SJSA1 (cell line): Measurements from ENCODE around the gene HSPA14. TPM values are rescaled to one million over a fixed set of nuclear protein-coding genes. Genes with fewer than 3 reads are reported as not detected.
"Not testable (repeated sequence)": the region's sequence is repeated elsewhere in the genome, so short reads cannot be mapped to it uniquely, and the experiment has no call there.

Experiments used
- DNase-seq, 2 experiments: peaks; one replicate each; pipeline ENCODE4 v3.0.0-alpha.2; 2015 to 2020; ENCODE audit warnings: low spot score in 2 of 2, low read depth in 1 of 2
- H3K27ac ChIP-seq: fragments of 250-450 bp; sonication (Bioruptor Pico); 2 replicates; pipeline ENCODE4 v1.5.1; 2020; ENCODE audit warnings: mild to moderate bottlenecking, moderate library complexity
- H3K27me3 ChIP-seq: fragments of 250-450 bp; sonication (Bioruptor Pico); replicated peaks from 2 replicates; pipeline ENCODE4 v1.5.1; 2020; ENCODE audit warnings: mild to moderate bottlenecking, moderate library complexity
- H3K36me3 ChIP-seq: fragments of 250-450 bp; sonication (Bioruptor Pico); 2 replicates; pipeline ENCODE4 v1.5.1; 2020; ENCODE audit warnings: mild to moderate bottlenecking
- H3K4me1 ChIP-seq: fragments of 250-450 bp; sonication (Bioruptor Pico); replicated peaks from 2 replicates; pipeline ENCODE4 v1.6.1; 2021; ENCODE audit warnings: mild to moderate bottlenecking
- H3K4me3 ChIP-seq: fragments of 250-450 bp; sonication (Bioruptor Pico); 2 replicates; pipeline ENCODE4 v1.5.1; 2020; ENCODE audit warnings: mild to moderate bottlenecking
- H3K9me3 ChIP-seq: fragments of 250-450 bp; sonication (Bioruptor Pico); replicated peaks from 2 replicates; pipeline ENCODE4 v1.5.1; 2020; ENCODE audit warnings: mild to moderate bottlenecking
- total RNA-seq: library from RNA; depleted of rRNA; stranded (reverse); fragments of >200 nt; shearing (Covaris generic); gene quantifications from 2 replicates; pipeline ENCODE4 v1.2.3, GENCODE V29; 2014

HSPA14 gene
- total RNA-seq, 1 experiment from 2014 or later: 36.5 TPM

GRCh38 chr10:14879928-14880193, 41.8 kb downstream of the HSPA14 start:
- Histone ChIP-seq H3K4me3 (peak overlapping the region; percentile 96), H3K27ac (no peak overlapping the region), H3K9me3 (no peaks in the 10 kb centered on the region), H3K27me3 (no peaks in the 10 kb centered on the region), H3K36me3 (peaks cover 27% of the 10 kb centered on the region), H3K4me1 (peaks cover 7% of the 10 kb centered on the region)
- peak in 1 of 2 experiments; percentile 7 for DNase-seq

GRCh38 chr10:14880229-14880628, 42.1 kb downstream of the HSPA14 start:
- H3K4me3 ChIP-seq: peak overlapping the region; percentile 96
- peaks cover 7% of the 10 kb centered on the region for H3K4me1 ChIP-seq
- no peaks in the 10 kb centered on the region for H3K27me3 ChIP-seq
- H3K27ac ChIP-seq: no peak overlapping the region
- H3K36me3 ChIP-seq: peaks cover 31% of the 10 kb centered on the region
- H3K9me3 ChIP-seq: no peaks in the 10 kb centered on the region
- DNase-seq: no peak

DNA sequence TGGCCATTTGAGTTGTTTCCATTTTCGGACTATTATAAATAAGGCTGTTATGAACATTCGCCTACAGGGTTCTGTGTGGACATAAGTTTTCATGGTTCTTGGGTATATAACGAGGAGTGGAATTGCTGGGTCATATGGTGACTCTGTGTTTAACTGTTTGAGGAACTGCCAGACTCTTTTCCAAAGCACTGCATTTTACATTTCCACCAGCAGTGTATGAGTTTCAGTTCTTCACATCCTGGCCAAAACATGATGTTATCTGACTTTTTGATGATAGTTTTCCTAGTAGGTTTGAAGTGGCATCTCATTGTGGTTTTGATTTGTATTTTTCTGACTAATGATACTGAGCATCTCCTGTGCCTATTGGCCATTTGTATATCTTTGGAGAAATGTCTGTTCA, 46.0 kb downstream of the HSPA14 start:
- H3K36me3 ChIP-seq: peaks cover 47% of the 10 kb centered on the region
- no peak for DNase-seq
- H3K27me3 ChIP-seq: no peaks in the 10 kb centered on the region
- no peaks in the 10 kb centered on the region for H3K9me3 ChIP-seq
- H3K27ac ChIP-seq: no peak overlapping the region
- H3K4me1 ChIP-seq: peaks cover 7% of the 10 kb centered on the region
- no peak overlapping the region for H3K4me3 ChIP-seq

DNA sequence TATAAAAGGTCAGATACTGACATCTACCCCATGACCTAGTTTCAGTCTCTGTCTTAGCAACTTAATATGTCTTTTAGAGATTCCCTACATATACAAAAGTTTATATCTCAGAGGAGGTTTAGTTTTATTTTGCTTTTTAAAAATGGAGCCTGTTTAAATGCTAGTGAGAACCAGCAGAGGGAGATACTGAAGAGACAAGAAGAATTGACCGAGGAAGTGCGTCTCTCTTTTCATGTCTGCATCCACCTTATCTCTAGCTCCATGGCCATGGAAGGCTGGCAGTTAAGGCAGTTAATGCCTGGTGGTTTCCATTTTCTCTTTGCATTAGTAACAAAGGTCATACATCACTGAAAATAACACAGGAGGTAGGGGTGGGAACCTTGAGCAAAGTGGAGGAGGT, 51.2 kb downstream of the HSPA14 start:
- H3K4me1 ChIP-seq: no peaks in the 10 kb centered on the region
- DNase-seq: no peak

GRCh38 chr10:14891151-14891550, 53.0 kb downstream of the HSPA14 start:
- H3K27ac ChIP-seq: no peak overlapping the region
- no peaks in the 10 kb centered on the region for H3K9me3 ChIP-seq
- no peak overlapping the region for H3K4me3 ChIP-seq
- no peaks in the 10 kb centered on the region for H3K27me3 ChIP-seq
- H3K36me3 ChIP-seq: peaks cover 22% of the 10 kb centered on the region
- no peak for DNase-seq
- H3K4me1 ChIP-seq: no peaks in the 10 kb centered on the region

More for the DNA sequence above, 51.2 kb downstream of the HSPA14 start:
- Histone ChIP-seq H3K9me3 (no peaks in the 10 kb centered on the region), H3K27ac (no peak overlapping the region), H3K36me3 (peaks cover 39% of the 10 kb centered on the region), H3K4me3 (no peak overlapping the region), H3K27me3 (no peaks in the 10 kb centered on the region)

DNA sequence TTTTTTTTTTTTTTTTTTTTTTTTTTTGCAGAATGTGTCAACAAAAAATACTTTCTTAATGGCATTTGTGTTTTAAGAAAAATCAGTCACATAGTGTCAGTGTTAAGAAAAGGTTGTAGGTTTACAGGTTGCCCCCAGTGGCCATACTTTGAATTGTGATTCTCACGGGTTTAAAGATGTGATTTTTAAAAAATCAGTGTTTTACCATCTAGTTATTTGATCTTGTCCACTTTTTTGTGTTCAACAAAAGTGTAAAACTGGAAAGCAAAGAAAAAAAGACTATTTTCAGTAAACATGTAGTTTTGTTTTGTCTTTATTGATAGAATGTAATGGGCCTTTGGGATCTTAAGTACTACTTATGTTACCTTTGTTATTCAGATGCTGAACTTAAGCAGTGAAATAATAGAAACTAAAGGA, 66.2 kb downstream of the HSPA14 start:
- peak in 1 of 2 experiments; percentile 18 for DNase-seq
- Histone ChIP-seq H3K4me3 (no peak overlapping the region), H3K27me3 (no peaks in the 10 kb centered on the region), H3K9me3 (no peaks in the 10 kb centered on the region), H3K27ac (no peak overlapping the region), H3K4me1 (no peaks in the 10 kb centered on the region), H3K36me3 (peaks cover 76% of the 10 kb centered on the region)

DNA sequence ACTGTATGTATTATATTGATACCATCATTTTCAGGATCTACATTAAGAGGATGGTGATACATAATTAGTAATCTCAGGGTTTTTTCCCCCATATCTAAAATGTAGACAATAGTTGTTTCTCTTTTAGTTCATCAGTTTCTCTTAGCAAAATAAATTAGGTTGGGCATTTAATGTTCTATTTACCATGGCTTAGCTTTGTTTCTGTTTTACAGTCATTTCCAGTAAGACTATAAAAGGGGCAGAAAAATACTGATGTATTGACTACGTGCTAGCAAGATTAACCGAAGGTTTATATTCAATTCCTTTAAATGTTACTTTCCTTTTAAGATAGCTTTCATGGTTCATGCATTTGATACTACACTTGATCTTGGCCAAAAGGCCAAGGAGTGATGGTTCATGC, 66.8 kb downstream of the HSPA14 start:
- no peak overlapping the region for H3K27ac ChIP-seq
- no peak overlapping the region for H3K4me3 ChIP-seq
- DNase-seq: no peak
- no peaks in the 10 kb centered on the region for H3K27me3 ChIP-seq
- H3K4me1 ChIP-seq: no peaks in the 10 kb centered on the region
- H3K9me3 ChIP-seq: no peaks in the 10 kb centered on the region
- peaks cover 76% of the 10 kb centered on the region for H3K36me3 ChIP-seq

- Histone ChIP-seq H3K27ac (no peak overlapping the region), H3K4me1 (no peaks in the 10 kb centered on the region), H3K36me3 (peaks cover 80% of the 10 kb centered on the region), H3K9me3 (no peaks in the 10 kb centered on the region), H3K4me3 (no peak overlapping the region), H3K27me3 (no peaks in the 10 kb centered on the region)
- no peak for DNase-seq
These were observed 67.8 kb downstream of the HSPA14 start for GRCh38 chr10:14905890-14906289.

GRCh38 chr10:14906765-14907164, 68.7 kb downstream of the HSPA14 start:
- Histone ChIP-seq H3K9me3 (no peaks in the 10 kb centered on the region), H3K4me1 (no peaks in the 10 kb centered on the region), H3K27me3 (no peaks in the 10 kb centered on the region), H3K4me3 (no peak overlapping the region), H3K27ac (no peak overlapping the region), H3K36me3 (peaks cover 85% of the 10 kb centered on the region)
- no peak for DNase-seq

- not testable (repeated sequence) for DNase-seq, H3K4me1 ChIP-seq, H3K9me3 ChIP-seq, H3K27ac ChIP-seq, H3K4me3 ChIP-seq, H3K27me3 ChIP-seq
- peaks cover 84% of the 10 kb centered on the region for H3K36me3 ChIP-seq
These were observed 69.5 kb downstream of the HSPA14 start for GRCh38 chr10:14907591-14907990.

- Histone ChIP-seq H3K27ac (no peak overlapping the region), H3K4me1 (no peaks in the 10 kb centered on the region), H3K27me3 (no peaks in the 10 kb centered on the region), H3K9me3 (no peaks in the 10 kb centered on the region), H3K36me3 (peaks cover 86% of the 10 kb centered on the region), H3K4me3 (no peak overlapping the region)
- no peak for DNase-seq
These were observed 71.0 kb downstream of the HSPA14 start for GRCh38 chr10:14909101-14909500.

DNA sequence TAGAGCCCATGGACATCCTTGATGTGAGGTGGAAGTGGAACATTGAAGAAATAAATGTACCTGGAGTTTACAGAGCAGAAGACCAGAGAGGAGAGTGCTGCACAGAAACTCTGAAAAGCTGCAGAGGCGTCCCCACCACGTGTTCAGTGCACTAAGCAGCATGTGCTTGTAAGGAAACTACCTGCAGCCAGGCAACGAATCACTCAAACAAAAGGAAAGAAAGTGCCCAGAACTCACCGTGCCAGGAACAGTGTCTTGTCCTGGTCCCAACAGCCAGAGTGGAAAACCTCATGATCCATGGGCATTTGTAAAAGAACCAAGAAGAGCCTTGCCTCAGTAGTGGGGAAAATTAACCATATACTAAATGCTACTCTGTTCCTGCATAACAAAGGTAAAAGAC, 72.8 kb downstream of the HSPA14 start:
- peaks cover 87% of the 10 kb centered on the region for H3K36me3 ChIP-seq
- no peak overlapping the region for H3K27ac ChIP-seq
- H3K4me1 ChIP-seq: no peaks in the 10 kb centered on the region
- H3K9me3 ChIP-seq: no peaks in the 10 kb centered on the region
- no peaks in the 10 kb centered on the region for H3K27me3 ChIP-seq
- H3K4me3 ChIP-seq: no peak overlapping the region
- no peak for DNase-seq

DNA sequence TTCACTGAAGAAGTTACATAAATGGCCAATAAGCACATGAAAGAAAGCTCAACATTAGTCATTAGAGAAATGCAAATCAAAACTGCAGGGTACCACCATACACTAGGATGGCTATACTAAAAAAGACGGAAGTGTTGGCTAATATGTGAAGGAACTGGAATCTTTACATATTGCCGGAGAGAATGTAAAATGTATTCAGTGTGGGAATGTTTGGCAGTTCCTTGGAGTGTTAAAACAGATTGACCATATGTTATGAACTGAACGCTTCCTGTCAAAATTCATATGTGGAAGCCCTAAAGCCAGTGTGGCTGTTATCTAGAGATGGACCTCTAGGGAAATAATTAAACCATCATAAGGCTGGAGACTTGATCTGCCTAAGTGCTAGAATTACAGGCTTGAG, 73.7 kb downstream of the HSPA14 start:
- Histone ChIP-seq H3K36me3 (peaks cover 87% of the 10 kb centered on the region), H3K4me1 (no peaks in the 10 kb centered on the region), H3K9me3 (no peaks in the 10 kb centered on the region), H3K27me3 (no peaks in the 10 kb centered on the region), H3K4me3 (no peak overlapping the region), H3K27ac (no peak overlapping the region)
- no peak for DNase-seq

GRCh38 chr10:14916600-14916999, 78.5 kb downstream of the HSPA14 start:
- Histone ChIP-seq H3K4me3 (no peak overlapping the region), H3K36me3 (peaks cover 87% of the 10 kb centered on the region), H3K9me3 (0 out of 2 replicates have a peak, but pooled peaks cover 8% of the 10 kb centered on the region), H3K27me3 (no peaks in the 10 kb centered on the region), H3K27ac (no peak overlapping the region), H3K4me1 (no peaks in the 10 kb centered on the region)
- DNase-seq: no peak

GRCh38 chr10:14917827-14918226, 79.7 kb downstream of the HSPA14 start:
- Histone ChIP-seq H3K36me3 (peaks cover 90% of the 10 kb centered on the region), H3K27me3 (no peaks in the 10 kb centered on the region), H3K9me3 (0 out of 2 replicates have a peak, but pooled peaks cover 8% of the 10 kb centered on the region), H3K4me1 (no peaks in the 10 kb centered on the region), H3K27ac (no peak overlapping the region), H3K4me3 (no peak overlapping the region)
- DNase-seq: no peak
